ENCODE measurements around the gene KCNK10. TPM values are rescaled to one million over a fixed set of nuclear protein-coding genes. Genes with fewer than 3 reads are reported as not detected.
A peak's percentile ranks its signal among the peaks of the same experiment; 100 is the strongest.

Gene KCNK10
- polyA plus RNA-seq, 6 donors from 2014 or later: not detected

- DNase-seq: no peak
- H3K36me3 Mint-ChIP-seq: no peaks in the 10 kb centered on the region
- peaks cover 3 to 16% (median 12%) of the 10 kb centered on the region in 3 donors for H3K27me3 Mint-ChIP-seq
- H3K4me3 Mint-ChIP-seq: no peak overlapping the region
- H3K27ac Mint-ChIP-seq: no peak overlapping the region
- no peaks in the 10 kb centered on the region for H3K4me1 Mint-ChIP-seq
- ATAC-seq (ENCODE audit: low read depth in 2 of 2): no peak
- H3K9me3 Mint-ChIP-seq: peaks cover 0 to 3% (median under 1%) of the 10 kb centered on the region in 7 donors
Observed at GRCh38 chr14:88255196-88255595, 67.9 kb downstream of the KCNK10 start.

- ATAC-seq (ENCODE audit: low read depth in 2 of 2) (no peak), DNase-seq (no peak)
- no peaks in the 10 kb centered on the region for H3K36me3 Mint-ChIP-seq
- peaks cover 0 to 15% (median 10%) of the 10 kb centered on the region in 3 donors for H3K27me3 Mint-ChIP-seq
- H3K9me3 Mint-ChIP-seq: peaks cover 0 to 3% (median 0%) of the 10 kb centered on the region in 7 donors
- H3K4me1 Mint-ChIP-seq: no peaks in the 10 kb centered on the region
- H3K27ac Mint-ChIP-seq: no peak overlapping the region
- H3K4me3 Mint-ChIP-seq: no peak overlapping the region
Observed at GRCh38 chr14:88252498-88252897, 70.6 kb downstream of the KCNK10 start.

- H3K27ac Mint-ChIP-seq: no peak overlapping the region
- peaks cover under 1 to 7% (median 5%) of the 10 kb centered on the region in 3 donors for H3K27me3 Mint-ChIP-seq
- H3K4me3 Mint-ChIP-seq: no peak overlapping the region
- peaks cover 0 to 3% (median 0%) of the 10 kb centered on the region in 7 donors for H3K9me3 Mint-ChIP-seq
- DNase-seq (no peak), ATAC-seq (ENCODE audit: low read depth in 2 of 2) (no peak)
- no peaks in the 10 kb centered on the region for H3K36me3 Mint-ChIP-seq
- no peaks in the 10 kb centered on the region for H3K4me1 Mint-ChIP-seq
Observed at GRCh38 chr14:88251650-88252049, 71.4 kb downstream of the KCNK10 start.

GRCh38 chr14:88249266-88249665, 73.8 kb downstream of the KCNK10 start:
- Mint-ChIP-seq H3K27ac (no peak overlapping the region), H3K4me3 (no peak overlapping the region), H3K9me3 (peaks cover 0 to 2% (median 0%) of the 10 kb centered on the region in 7 donors), H3K27me3 (peaks cover 7 to 13% (median 7%) of the 10 kb centered on the region in 3 donors), H3K36me3 (no peaks in the 10 kb centered on the region), H3K4me1 (no peaks in the 10 kb centered on the region)
- no peak for DNase-seq
- no peak for ATAC-seq (ENCODE audit: low read depth in 2 of 2)

- no peaks in the 10 kb centered on the region for H3K4me1 Mint-ChIP-seq
Observed at GRCh38 chr14:88248606-88249005, 74.5 kb downstream of the KCNK10 start.

GRCh38 chr14:88247228-88247627, 75.8 kb downstream of the KCNK10 start:
- peak overlapping the region in 1 of 8 donors; percentile 43 for H3K4me3 Mint-ChIP-seq
- no peaks in the 10 kb centered on the region for H3K36me3 Mint-ChIP-seq
- DNase-seq: no peak
- no peak overlapping the region for H3K27ac Mint-ChIP-seq
- H3K9me3 Mint-ChIP-seq: peaks cover 0 to 2% (median 0%) of the 10 kb centered on the region in 7 donors
- ATAC-seq (ENCODE audit: low read depth in 2 of 2): no peak
- no peaks in the 10 kb centered on the region for H3K4me1 Mint-ChIP-seq
- H3K27me3 Mint-ChIP-seq: peaks cover 7 to 13% (median 9%) of the 10 kb centered on the region in 3 donors

More at GRCh38 chr14:88248606-88249005, 74.5 kb downstream of the KCNK10 start:
- DNase-seq (no peak), ATAC-seq (ENCODE audit: low read depth in 2 of 2) (no peak)
- Mint-ChIP-seq H3K27ac (no peak overlapping the region), H3K36me3 (no peaks in the 10 kb centered on the region), H3K4me3 (no peak overlapping the region), H3K9me3 (peaks cover 0 to 2% (median 0%) of the 10 kb centered on the region in 7 donors), H3K27me3 (peaks cover 7 to 13% (median 10%) of the 10 kb centered on the region in 3 donors)

- Mint-ChIP-seq H3K4me1 (no peaks in the 10 kb centered on the region), H3K27me3 (peaks cover 8 to 18% (median 14%) of the 10 kb centered on the region in 3 donors), H3K36me3 (no peaks in the 10 kb centered on the region), H3K9me3 (peaks cover 0 to 3% (median 0%) of the 10 kb centered on the region in 7 donors), H3K27ac (no peak overlapping the region), H3K4me3 (no peak overlapping the region)
- no peak for DNase-seq
- no peak for ATAC-seq (ENCODE audit: low read depth in 2 of 2)
Observed at GRCh38 chr14:88245321-88245720, 77.7 kb downstream of the KCNK10 start.

- H3K27ac Mint-ChIP-seq: no peak overlapping the region
- no peak for ATAC-seq (ENCODE audit: low read depth in 2 of 2)
Observed at GRCh38 chr14:88243946-88244345, 79.1 kb downstream of the KCNK10 start.

GRCh38 chr14:88242446-88242845, 80.6 kb downstream of the KCNK10 start:
- no peak overlapping the region for H3K4me3 Mint-ChIP-seq
- H3K4me1 Mint-ChIP-seq: no peaks in the 10 kb centered on the region
- no peak overlapping the region for H3K27ac Mint-ChIP-seq
- H3K36me3 Mint-ChIP-seq: no peaks in the 10 kb centered on the region
- peaks cover 0 to 3% (median 0%) of the 10 kb centered on the region in 7 donors for H3K9me3 Mint-ChIP-seq
- peaks cover 14 to 22% (median 15%) of the 10 kb centered on the region in 3 donors for H3K27me3 Mint-ChIP-seq
- DNase-seq (no peak), ATAC-seq (ENCODE audit: low read depth in 2 of 2) (no peak)

More at GRCh38 chr14:88243946-88244345, 79.1 kb downstream of the KCNK10 start:
- no peaks in the 10 kb centered on the region for H3K4me1 Mint-ChIP-seq
- peaks cover 14 to 19% (median 15%) of the 10 kb centered on the region in 3 donors for H3K27me3 Mint-ChIP-seq
- H3K9me3 Mint-ChIP-seq: peaks cover 0 to 3% (median 0%) of the 10 kb centered on the region in 7 donors
- no peaks in the 10 kb centered on the region for H3K36me3 Mint-ChIP-seq
- DNase-seq: no peak
- no peak overlapping the region for H3K4me3 Mint-ChIP-seq

- Mint-ChIP-seq H3K27ac (peak overlapping the region in 1 of 6 donors; percentile 63), H3K4me3 (no peak overlapping the region), H3K4me1 (no peaks in the 10 kb centered on the region), H3K9me3 (peaks cover 0 to 3% (median 0%) of the 10 kb centered on the region in 7 donors), H3K27me3 (peaks cover 14 to 22% (median 19%) of the 10 kb centered on the region in 3 donors), H3K36me3 (no peaks in the 10 kb centered on the region)
- DNase-seq (no peak), ATAC-seq (ENCODE audit: low read depth in 2 of 2) (no peak)
Observed at GRCh38 chr14:88241810-88242209, 81.3 kb downstream of the KCNK10 start.

GRCh38 chr14:88234442-88234841, 88.6 kb downstream of the KCNK10 start:
- ATAC-seq (ENCODE audit: low read depth in 2 of 2) (no peak), DNase-seq (no peak)
- no peaks in the 10 kb centered on the region for H3K4me1 Mint-ChIP-seq
- no peak overlapping the region for H3K4me3 Mint-ChIP-seq
- H3K36me3 Mint-ChIP-seq: peaks cover 0 to 6% of the 10 kb centered on the region in 2 donors
- peaks cover 0 to 21% (median 7%) of the 10 kb centered on the region in 7 donors for H3K9me3 Mint-ChIP-seq
- H3K27ac Mint-ChIP-seq: no peak overlapping the region
- H3K27me3 Mint-ChIP-seq: peaks cover 0 to 12% (median 5%) of the 10 kb centered on the region in 3 donors

- H3K4me3 Mint-ChIP-seq: peak overlapping the region in 1 of 8 donors; percentile 43
- peaks cover 0 to 6% of the 10 kb centered on the region in 2 donors for H3K36me3 Mint-ChIP-seq
- ATAC-seq (ENCODE audit: low read depth in 2 of 2) (no peak), DNase-seq (no peak)
- no peak overlapping the region for H3K27ac Mint-ChIP-seq
- peaks cover 0 to 21% (median 7%) of the 10 kb centered on the region in 7 donors for H3K9me3 Mint-ChIP-seq
- peaks cover 0 to 12% (median 3%) of the 10 kb centered on the region in 3 donors for H3K27me3 Mint-ChIP-seq
- no peaks in the 10 kb centered on the region for H3K4me1 Mint-ChIP-seq
Observed at GRCh38 chr14:88233915-88234314, 89.2 kb downstream of the KCNK10 start.

GRCh38 chr14:88232771-88233170, 90.3 kb downstream of the KCNK10 start:
- DNase-seq (no peak), ATAC-seq (ENCODE audit: low read depth in 2 of 2) (no peak)
- Mint-ChIP-seq H3K27me3 (peaks cover 0 to 15% (median 1%) of the 10 kb centered on the region in 3 donors), H3K9me3 (peaks cover 0 to 21% (median 7%) of the 10 kb centered on the region in 7 donors), H3K36me3 (peaks cover 0 to 6% of the 10 kb centered on the region in 2 donors), H3K27ac (no peak overlapping the region), H3K4me3 (no peak overlapping the region), H3K4me1 (no peaks in the 10 kb centered on the region)

GRCh38 chr14:88231603-88232002, 91.5 kb downstream of the KCNK10 start:
- H3K9me3 Mint-ChIP-seq: peaks cover 0 to 21% (median 7%) of the 10 kb centered on the region in 7 donors
- peaks cover 1 to 13% (median 10%) of the 10 kb centered on the region in 3 donors for H3K27me3 Mint-ChIP-seq
- H3K36me3 Mint-ChIP-seq: peaks cover 0 to 6% of the 10 kb centered on the region in 2 donors
- no peaks in the 10 kb centered on the region for H3K4me1 Mint-ChIP-seq
- no peak overlapping the region for H3K4me3 Mint-ChIP-seq
- DNase-seq (no peak), ATAC-seq (ENCODE audit: low read depth in 2 of 2) (no peak)
- H3K27ac Mint-ChIP-seq: no peak overlapping the region

Data from naive B cell (primary cell).